GM12891 (cell line): Measurements from ENCODE around the gene GRK1.

Experiments
- PAX5 ChIP-seq: IDR thresholded peaks from 2 replicates; pipeline ENCODE4 v1.6.1; 2011; ENCODE audit warnings: low read length, moderate library complexity, mild to moderate bottlenecking; ENCODE audit not compliant: insufficient read depth, severe bottlenecking
- POLR2A ChIP-seq: IDR thresholded peaks from 2 replicates; pipeline ENCODE4 v1.6.1; 2011; ENCODE audit warnings: low read depth, low read length, control low read depth
- POLR2AphosphoS5 ChIP-seq: IDR thresholded peaks from 2 replicates; pipeline ENCODE4 v1.6.1; 2011; ENCODE audit warnings: low read depth, low read length, control low read depth
- POU2F2 ChIP-seq: IDR thresholded peaks from 2 replicates; pipeline ENCODE4 v1.6.1; 2011; ENCODE audit warnings: low read depth, mild to moderate bottlenecking, control low read depth, low read length, moderate library complexity
- TAF1 ChIP-seq: IDR thresholded peaks from 2 replicates; pipeline ENCODE4 v1.6.1; 2011; ENCODE audit warnings: low read depth, low read length, control low read depth

GRCh38 chr13:113669755-113670341 is 2.8 kb downstream of the GRK1 start:
- TF ChIP-seq POU2F2 (no peak), POLR2AphosphoS5 (no peak), POLR2A (no peak), PAX5 (no peak), TAF1 (no peak)
